GM12874 (cell line): Measurements from ENCODE around the gene DENND6A.

Source experiments
- TF ChIP-seq, protein P1 (sequence below): IDR thresholded peaks from 2 replicates; pipeline ENCODE4 v1.5.1; 2011; ENCODE audit warnings: low read depth, mild to moderate bottlenecking, control low read depth, low read length, moderate library complexity; ENCODE audit not compliant: insufficient read depth

The DENND6A gene, protein sequence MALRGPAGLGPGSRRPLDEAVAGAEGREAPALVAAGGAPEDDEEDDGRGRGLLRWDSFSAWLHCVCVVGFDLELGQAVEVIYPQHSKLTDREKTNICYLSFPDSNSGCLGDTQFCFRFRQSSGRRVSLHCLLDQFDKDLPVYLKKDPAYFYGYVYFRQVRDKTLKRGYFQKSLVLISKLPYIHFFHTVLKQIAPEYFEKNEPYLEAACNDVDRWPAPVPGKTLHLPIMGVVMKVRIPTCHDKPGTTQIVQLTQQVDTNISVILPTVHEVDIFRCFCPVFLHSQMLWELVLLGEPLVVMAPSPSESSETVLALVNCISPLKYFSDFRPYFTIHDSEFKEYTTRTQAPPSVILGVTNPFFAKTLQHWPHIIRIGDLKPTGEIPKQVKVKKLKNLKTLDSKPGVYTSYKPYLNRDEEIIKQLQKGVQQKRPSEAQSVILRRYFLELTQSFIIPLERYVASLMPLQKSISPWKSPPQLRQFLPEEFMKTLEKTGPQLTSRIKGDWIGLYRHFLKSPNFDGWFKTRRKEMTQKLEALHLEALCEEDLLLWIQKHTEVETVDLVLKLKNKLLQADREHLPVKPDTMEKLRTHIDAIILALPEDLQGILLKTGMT

DNA sequence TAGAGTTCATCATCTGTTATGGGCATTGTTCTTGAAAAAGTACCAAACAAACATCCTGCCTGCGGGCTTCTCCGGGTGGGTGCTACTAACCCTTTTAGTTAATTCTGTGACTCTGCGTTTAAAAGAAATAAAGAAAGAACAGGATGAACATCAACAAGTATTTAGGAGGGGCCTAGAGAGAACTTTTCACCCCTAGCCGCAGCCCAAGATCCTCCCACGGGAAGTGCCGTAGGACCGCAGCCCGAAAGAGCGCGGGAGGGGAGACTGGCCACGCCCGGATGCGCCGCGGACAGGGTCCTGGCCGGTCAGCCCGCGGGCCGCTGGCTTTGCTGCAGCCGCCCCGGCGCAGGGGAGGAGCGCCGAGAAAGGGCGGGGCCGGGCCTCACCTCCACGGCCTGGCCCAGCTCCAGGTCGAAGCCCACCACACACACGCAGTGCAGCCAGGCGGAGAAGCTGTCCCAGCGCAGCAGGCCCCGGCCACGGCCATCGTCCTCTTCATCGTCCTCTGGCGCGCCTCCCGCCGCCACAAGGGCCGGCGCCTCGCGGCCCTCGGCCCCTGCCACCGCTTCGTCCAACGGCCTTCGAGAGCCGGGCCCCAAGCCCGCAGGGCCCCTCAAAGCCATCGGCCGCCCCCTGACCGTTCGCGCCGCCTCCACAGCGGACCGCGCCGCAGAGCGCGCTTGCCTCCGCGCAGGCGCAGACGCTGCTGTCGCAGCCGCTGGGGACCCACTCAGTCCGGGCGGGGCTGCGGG lies at the start of gene DENND6A:
Gene DENND6A, minus strand, starts transcription at position 682 of the 752 bp plus-strand sequence. Its CDS starts 59 bp downstream, at position 623.
- TF ChIP-seq, protein P1, sequence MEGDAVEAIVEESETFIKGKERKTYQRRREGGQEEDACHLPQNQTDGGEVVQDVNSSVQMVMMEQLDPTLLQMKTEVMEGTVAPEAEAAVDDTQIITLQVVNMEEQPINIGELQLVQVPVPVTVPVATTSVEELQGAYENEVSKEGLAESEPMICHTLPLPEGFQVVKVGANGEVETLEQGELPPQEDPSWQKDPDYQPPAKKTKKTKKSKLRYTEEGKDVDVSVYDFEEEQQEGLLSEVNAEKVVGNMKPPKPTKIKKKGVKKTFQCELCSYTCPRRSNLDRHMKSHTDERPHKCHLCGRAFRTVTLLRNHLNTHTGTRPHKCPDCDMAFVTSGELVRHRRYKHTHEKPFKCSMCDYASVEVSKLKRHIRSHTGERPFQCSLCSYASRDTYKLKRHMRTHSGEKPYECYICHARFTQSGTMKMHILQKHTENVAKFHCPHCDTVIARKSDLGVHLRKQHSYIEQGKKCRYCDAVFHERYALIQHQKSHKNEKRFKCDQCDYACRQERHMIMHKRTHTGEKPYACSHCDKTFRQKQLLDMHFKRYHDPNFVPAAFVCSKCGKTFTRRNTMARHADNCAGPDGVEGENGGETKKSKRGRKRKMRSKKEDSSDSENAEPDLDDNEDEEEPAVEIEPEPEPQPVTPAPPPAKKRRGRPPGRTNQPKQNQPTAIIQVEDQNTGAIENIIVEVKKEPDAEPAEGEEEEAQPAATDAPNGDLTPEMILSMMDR = no peak

DNA sequence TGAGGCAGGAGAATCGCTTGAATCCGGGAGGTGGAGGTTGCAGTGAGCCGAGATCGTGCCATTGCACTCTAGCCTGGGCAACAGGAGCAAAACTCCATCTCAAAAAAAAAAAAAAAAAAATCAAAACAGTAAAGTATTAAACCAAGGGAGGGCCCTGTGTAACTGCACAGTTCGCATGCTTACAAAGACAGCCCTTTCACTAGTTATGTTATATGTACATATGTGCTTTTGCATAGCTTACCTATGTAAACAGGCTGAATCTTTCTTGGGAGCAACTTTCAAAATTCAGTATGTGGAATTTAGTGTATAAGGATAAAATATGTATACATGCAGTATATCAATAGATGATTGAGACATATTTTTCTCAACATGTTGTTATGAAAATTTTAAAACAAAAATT lies 47.1 kb upstream of the DENND6A start:
- TF ChIP-seq, protein P1 = no peak

DNA sequence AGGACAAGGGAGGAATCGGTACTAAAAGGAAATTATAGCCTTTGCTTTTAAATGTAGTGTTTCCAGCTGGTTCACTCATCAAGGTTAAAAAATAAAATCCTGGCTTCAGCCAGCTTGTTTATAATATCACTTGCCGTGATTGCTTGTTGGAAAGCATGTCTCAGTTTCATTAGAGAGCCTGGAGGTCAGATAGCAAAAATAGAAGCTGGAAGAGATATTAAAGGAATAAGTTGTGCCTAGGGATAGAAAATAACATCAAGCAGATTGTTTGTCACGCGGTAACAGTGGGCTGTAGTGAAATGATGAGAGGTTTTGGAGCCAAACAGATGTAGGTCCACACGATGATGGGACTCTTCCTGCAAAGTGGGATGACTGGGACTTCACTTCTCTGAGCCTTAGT lies 45.5 kb upstream of the DENND6A start:
- TF ChIP-seq, protein P1 = no peak

DNA sequence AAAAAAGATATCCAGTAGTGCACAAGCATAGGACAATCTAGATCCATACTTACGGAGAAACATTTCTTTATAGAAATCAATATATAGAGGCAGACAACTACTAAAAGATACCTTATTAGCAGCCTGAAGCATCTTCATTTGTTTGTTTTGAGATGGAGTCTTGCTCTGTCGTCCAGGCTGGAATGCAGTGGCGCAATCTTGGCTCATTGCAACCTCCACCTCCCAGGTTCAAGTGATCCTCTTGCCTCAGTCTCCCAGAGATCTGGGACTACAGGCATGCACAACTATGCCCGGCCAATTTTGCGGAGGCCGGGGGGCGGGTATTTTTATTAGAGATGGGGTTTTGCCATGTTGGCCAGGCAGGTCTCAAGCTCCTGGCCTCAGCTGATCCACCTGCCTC lies 45.0 kb upstream of the DENND6A start:
- TF ChIP-seq, protein P1 = no peak

DNA sequence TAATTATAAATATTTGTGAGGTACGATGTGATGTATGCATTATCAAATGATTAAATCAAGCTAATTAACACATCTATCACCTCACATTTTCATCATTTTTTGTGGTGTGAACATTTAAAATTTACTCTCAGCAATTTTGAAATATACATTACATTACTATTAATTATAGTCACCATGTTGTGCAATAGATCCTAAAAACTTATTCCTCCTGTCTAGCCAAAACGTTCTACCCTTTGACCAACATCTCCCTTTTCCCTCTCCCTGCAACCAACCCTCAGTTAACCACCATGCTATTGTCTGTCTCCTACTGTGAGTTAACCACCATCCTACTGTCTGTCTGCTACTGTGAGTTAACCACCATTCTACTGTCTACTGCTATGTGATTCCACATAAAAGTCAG lies 42.5 kb upstream of the DENND6A start:
- TF ChIP-seq, protein P1 = no peak

DNA sequence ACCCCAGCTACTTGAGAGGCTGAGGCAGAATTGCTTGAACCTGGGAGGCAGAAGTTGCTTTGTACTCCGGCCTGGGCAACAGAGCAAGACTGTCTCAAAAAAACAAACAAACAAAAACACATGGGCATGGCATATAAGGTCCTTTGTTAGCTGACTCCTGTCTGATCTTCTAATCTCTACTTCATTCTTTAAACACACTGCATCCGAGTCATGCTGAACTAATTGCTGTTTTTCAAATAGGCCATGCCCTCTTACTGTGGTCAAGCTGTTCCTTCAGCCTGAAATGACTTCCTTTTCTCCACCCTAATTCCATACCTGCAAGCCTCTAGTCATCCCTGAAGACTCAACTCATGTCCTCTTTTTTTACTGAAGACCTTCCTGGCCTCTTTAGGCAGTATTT lies 40.9 kb upstream of the DENND6A start:
- TF ChIP-seq, protein P1 = no peak

DNA sequence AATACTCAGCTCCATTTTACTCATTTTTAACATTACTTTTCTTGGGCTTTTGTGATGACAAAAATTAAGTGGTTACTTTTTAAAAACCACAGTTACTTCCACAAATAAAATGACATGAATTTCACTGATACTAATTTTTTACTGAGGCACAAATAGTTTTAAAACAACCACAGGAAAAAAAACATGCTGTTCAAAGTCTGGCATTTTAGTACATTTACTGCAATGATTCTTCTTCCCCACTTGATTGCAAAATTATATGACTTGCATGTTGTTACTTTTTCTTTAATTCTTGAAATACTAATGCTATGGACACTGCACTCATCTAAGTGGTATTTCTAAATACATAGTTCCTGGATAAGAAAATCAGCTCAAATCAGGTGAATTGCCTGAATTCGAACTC lies 38.4 kb upstream of the DENND6A start:
- TF ChIP-seq, protein P1 = no peak
